ENCODE results near the gene BTNL8. TPM values are rescaled to one million over a fixed set of nuclear protein-coding genes. Genes with fewer than 3 reads are reported as not detected.

The BTNL8 gene
- total RNA-seq, 1 experiment from 2014 or later = 0.85 TPM

DNA sequence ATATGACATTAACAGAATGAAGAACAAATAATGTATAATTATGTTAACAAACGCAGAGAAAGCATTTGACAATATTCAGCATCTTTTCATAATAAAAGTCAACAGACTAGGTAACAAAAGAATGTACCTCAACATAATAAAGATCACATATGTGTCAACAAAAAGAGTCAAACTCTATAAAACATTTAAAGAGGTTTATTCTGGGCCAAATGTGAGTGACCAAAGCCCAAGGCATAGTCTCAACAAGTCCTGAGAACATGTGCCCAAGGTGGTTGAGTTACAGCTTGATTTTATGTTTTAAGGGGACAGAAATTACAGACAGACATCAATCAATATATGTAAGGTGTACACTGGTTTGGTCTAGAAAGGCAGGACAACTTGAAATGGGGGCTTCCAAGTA is 19.4 kb downstream of the BTNL8 start (continued):
- TF ChIP-seq, protein P1, sequence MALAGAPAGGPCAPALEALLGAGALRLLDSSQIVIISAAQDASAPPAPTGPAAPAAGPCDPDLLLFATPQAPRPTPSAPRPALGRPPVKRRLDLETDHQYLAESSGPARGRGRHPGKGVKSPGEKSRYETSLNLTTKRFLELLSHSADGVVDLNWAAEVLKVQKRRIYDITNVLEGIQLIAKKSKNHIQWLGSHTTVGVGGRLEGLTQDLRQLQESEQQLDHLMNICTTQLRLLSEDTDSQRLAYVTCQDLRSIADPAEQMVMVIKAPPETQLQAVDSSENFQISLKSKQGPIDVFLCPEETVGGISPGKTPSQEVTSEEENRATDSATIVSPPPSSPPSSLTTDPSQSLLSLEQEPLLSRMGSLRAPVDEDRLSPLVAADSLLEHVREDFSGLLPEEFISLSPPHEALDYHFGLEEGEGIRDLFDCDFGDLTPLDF (CRISPR knock-in tag; IDR thresholded peaks at IDR 0.05) = no peak
- TF ChIP-seq, protein P2, sequence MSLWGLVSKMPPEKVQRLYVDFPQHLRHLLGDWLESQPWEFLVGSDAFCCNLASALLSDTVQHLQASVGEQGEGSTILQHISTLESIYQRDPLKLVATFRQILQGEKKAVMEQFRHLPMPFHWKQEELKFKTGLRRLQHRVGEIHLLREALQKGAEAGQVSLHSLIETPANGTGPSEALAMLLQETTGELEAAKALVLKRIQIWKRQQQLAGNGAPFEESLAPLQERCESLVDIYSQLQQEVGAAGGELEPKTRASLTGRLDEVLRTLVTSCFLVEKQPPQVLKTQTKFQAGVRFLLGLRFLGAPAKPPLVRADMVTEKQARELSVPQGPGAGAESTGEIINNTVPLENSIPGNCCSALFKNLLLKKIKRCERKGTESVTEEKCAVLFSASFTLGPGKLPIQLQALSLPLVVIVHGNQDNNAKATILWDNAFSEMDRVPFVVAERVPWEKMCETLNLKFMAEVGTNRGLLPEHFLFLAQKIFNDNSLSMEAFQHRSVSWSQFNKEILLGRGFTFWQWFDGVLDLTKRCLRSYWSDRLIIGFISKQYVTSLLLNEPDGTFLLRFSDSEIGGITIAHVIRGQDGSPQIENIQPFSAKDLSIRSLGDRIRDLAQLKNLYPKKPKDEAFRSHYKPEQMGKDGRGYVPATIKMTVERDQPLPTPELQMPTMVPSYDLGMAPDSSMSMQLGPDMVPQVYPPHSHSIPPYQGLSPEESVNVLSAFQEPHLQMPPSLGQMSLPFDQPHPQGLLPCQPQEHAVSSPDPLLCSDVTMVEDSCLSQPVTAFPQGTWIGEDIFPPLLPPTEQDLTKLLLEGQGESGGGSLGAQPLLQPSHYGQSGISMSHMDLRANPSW (CRISPR knock-in tag; conservative IDR thresholded peaks at IDR 0.05; ENCODE audit: low read depth) = no peak
- TF ChIP-seq, protein P3, sequence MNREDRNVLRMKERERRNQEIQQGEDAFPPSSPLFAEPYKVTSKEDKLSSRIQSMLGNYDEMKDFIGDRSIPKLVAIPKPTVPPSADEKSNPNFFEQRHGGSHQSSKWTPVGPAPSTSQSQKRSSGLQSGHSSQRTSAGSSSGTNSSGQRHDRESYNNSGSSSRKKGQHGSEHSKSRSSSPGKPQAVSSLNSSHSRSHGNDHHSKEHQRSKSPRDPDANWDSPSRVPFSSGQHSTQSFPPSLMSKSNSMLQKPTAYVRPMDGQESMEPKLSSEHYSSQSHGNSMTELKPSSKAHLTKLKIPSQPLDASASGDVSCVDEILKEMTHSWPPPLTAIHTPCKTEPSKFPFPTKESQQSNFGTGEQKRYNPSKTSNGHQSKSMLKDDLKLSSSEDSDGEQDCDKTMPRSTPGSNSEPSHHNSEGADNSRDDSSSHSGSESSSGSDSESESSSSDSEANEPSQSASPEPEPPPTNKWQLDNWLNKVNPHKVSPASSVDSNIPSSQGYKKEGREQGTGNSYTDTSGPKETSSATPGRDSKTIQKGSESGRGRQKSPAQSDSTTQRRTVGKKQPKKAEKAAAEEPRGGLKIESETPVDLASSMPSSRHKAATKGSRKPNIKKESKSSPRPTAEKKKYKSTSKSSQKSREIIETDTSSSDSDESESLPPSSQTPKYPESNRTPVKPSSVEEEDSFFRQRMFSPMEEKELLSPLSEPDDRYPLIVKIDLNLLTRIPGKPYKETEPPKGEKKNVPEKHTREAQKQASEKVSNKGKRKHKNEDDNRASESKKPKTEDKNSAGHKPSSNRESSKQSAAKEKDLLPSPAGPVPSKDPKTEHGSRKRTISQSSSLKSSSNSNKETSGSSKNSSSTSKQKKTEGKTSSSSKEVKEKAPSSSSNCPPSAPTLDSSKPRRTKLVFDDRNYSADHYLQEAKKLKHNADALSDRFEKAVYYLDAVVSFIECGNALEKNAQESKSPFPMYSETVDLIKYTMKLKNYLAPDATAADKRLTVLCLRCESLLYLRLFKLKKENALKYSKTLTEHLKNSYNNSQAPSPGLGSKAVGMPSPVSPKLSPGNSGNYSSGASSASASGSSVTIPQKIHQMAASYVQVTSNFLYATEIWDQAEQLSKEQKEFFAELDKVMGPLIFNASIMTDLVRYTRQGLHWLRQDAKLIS (CRISPR knock-in tag; IDR thresholded peaks at IDR 0.05; ENCODE audit: borderline replicate concordance) = no peak
- TF ChIP-seq NR3C1 (CRISPR knock-in tag; conservative IDR thresholded peaks at IDR 0.05; ENCODE audit: low read depth) (no peak), FOXK1 (CRISPR knock-in tag; IDR thresholded peaks at IDR 0.05) (no peak)
- TF ChIP-seq, protein P4, sequence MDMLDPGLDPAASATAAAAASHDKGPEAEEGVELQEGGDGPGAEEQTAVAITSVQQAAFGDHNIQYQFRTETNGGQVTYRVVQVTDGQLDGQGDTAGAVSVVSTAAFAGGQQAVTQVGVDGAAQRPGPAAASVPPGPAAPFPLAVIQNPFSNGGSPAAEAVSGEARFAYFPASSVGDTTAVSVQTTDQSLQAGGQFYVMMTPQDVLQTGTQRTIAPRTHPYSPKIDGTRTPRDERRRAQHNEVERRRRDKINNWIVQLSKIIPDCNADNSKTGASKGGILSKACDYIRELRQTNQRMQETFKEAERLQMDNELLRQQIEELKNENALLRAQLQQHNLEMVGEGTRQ (CRISPR knock-in tag; IDR thresholded peaks at IDR 0.05) = no peak

DNA sequence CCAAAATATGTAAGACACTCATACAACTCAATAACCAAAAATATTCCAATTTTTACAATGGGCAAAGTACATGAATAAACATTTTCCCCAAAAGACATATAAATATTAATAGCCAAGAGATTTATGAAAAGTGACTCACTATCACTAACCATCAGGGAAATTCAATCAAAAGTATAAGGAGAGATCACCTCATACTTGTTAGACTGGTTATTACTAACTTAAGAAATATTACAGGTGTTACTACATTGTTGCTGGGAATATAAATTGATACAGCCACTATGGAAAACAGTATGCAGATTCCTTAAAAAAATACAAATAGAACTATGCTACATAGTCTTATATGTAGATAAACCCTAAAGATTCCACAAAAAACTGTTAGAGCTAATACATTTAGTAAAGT is 21.8 kb downstream of the BTNL8 start:
- ATAC-seq = no peak
- TF ChIP-seq FOXJ3 (CRISPR knock-in tag; IDR thresholded peaks at IDR 0.05; ENCODE audit: borderline replicate concordance) (no peak), SOX15 (CRISPR knock-in tag; IDR thresholded peaks at IDR 0.05) (no peak)
- ChIA-PET CTCF (no interaction called here), POLR2A (no interaction called here)
- H3K4me1 Mint-ChIP-seq = peaks cover 11% of the 10 kb centered on the region
- H3K27ac Mint-ChIP-seq = no peak overlapping the region
- no peak overlapping the region for H3K4me3 Mint-ChIP-seq
- peaks cover 10% of the 10 kb centered on the region for H3K27me3 Mint-ChIP-seq (ENCODE audit: low read depth)
- peaks cover 52% of the 10 kb centered on the region for H3K9me3 Mint-ChIP-seq
- DNase-seq (ENCODE audit: low spot score) = no peak
- peaks cover 14% of the 10 kb centered on the region for H3K36me3 Mint-ChIP-seq

DNA sequence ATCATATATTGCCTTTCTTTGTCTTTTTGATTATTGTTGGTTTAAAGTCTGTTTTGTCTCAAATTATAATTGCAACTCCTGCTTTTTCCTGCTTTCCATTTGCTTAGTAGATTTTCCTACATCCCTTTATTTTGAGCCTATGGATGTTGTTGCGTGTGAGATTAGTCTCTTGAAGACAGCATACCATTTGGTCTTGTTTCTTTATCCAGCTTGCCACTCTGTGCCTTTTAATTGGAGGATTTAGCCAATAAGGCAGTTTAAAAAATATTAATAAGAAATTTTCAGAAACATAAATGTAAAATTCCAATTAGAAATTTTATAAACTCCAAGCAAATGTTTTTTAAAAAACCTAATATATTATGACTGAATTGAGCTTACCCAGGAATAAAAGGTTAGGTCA is 24.0 kb downstream of the BTNL8 start:
- ChIA-PET POLR2A (no interaction called here), CTCF (no interaction called here)
- Mint-ChIP-seq H3K27me3 (ENCODE audit: low read depth) (peaks cover 18% of the 10 kb centered on the region), H3K4me3 (no peak overlapping the region), H3K27ac (no peak overlapping the region), H3K9me3 (peaks cover 67% of the 10 kb centered on the region), H3K4me1 (peaks cover 11% of the 10 kb centered on the region), H3K36me3 (peaks cover 21% of the 10 kb centered on the region)
- ATAC-seq = no peak
- TF ChIP-seq, protein P5, sequence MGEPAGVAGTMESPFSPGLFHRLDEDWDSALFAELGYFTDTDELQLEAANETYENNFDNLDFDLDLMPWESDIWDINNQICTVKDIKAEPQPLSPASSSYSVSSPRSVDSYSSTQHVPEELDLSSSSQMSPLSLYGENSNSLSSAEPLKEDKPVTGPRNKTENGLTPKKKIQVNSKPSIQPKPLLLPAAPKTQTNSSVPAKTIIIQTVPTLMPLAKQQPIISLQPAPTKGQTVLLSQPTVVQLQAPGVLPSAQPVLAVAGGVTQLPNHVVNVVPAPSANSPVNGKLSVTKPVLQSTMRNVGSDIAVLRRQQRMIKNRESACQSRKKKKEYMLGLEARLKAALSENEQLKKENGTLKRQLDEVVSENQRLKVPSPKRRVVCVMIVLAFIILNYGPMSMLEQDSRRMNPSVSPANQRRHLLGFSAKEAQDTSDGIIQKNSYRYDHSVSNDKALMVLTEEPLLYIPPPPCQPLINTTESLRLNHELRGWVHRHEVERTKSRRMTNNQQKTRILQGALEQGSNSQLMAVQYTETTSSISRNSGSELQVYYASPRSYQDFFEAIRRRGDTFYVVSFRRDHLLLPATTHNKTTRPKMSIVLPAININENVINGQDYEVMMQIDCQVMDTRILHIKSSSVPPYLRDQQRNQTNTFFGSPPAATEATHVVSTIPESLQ (CRISPR knock-in tag; IDR thresholded peaks at IDR 0.05) = no peak
- no peak for DNase-seq (ENCODE audit: low spot score)

DNA sequence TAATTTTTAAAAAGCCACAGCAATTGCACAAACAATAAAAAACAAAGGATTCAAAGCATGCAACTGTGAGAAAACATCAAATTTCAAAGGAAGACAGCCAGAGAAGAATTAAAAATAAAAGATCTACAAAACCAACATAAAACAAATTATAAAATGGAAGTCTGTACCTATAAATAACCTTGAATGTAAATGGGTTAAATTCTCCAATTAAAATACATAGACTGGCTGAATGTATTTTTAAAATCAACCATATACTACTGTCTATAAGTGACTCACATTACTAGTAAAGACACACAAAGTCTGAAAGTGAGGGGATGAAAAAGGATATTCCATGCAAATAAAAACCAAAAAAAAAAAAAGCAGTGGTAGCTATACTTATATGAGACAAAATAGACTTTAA is 33.7 kb downstream of the BTNL8 start:
- Mint-ChIP-seq H3K9me3 (peaks cover 72% of the 10 kb centered on the region), H3K27me3 (ENCODE audit: low read depth) (peaks cover 24% of the 10 kb centered on the region), H3K4me1 (no peaks in the 10 kb centered on the region), H3K4me3 (no peak overlapping the region), H3K36me3 (peaks cover 15% of the 10 kb centered on the region), H3K27ac (no peak overlapping the region)
- ChIA-PET CTCF (no interaction called here), POLR2A (no interaction called here)
- ATAC-seq (no peak), DNase-seq (ENCODE audit: low spot score) (no peak)
- no peak for TF ChIP-seq FOXJ3 (CRISPR knock-in tag; IDR thresholded peaks at IDR 0.05; ENCODE audit: borderline replicate concordance)
- no peak for TF ChIP-seq ESRRA (CRISPR knock-in tag; IDR thresholded peaks at IDR 0.05; ENCODE audit: borderline replicate concordance)
- TF ChIP-seq SOX15 (CRISPR knock-in tag; IDR thresholded peaks at IDR 0.05) = no peak
- TF ChIP-seq, protein P6, sequence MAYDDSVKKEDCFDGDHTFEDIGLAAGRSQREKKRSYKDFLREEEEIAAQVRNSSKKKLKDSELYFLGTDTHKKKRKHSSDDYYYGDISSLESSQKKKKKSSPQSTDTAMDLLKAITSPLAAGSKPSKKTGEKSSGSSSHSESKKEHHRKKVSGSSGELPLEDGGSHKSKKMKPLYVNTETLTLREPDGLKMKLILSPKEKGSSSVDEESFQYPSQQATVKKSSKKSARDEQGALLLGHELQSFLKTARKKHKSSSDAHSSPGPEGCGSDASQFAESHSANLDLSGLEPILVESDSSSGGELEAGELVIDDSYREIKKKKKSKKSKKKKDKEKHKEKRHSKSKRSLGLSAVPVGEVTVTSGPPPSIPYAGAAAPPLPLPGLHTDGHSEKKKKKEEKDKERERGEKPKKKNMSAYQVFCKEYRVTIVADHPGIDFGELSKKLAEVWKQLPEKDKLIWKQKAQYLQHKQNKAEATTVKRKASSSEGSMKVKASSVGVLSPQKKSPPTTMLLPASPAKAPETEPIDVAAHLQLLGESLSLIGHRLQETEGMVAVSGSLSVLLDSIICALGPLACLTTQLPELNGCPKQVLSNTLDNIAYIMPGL (CRISPR knock-in tag; IDR thresholded peaks at IDR 0.05) = no peak
- TF ChIP-seq, protein P7, sequence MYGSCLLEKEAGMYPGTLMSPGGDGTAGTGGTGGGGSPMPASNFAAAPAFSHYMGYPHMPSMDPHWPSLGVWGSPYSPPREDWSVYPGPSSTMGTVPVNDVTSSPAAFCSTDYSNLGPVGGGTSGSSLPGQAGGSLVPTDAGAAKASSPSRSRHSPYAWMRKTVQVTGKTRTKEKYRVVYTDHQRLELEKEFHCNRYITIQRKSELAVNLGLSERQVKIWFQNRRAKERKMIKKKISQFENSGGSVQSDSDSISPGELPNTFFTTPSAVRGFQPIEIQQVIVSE (CRISPR knock-in tag; IDR thresholded peaks at IDR 0.05; ENCODE audit: borderline replicate concordance) = no peak
- no peak for TF ChIP-seq NFE2L1 (CRISPR knock-in tag; IDR thresholded peaks at IDR 0.05)
- no peak for TF ChIP-seq SP1 (CRISPR knock-in tag; conservative IDR thresholded peaks at IDR 0.05)
- no peak for TF ChIP-seq RORB (CRISPR knock-in tag; IDR thresholded peaks at IDR 0.05)
- no peak for TF ChIP-seq CBFB (CRISPR knock-in tag; IDR thresholded peaks at IDR 0.05; ENCODE audit: low read depth)
- TF ChIP-seq MXD4 (CRISPR knock-in tag; IDR thresholded peaks at IDR 0.05; ENCODE audit: borderline replicate concordance) = no peak
